HG03558 (cell line): Measurements from ENCODE around the gene MGMT.

Source experiments
- ATAC-seq: cut with Tn5 transposase; IDR thresholded peaks from one replicate; pipeline ENCODE4 v1.9.1; 2021; ENCODE audit warnings: moderate number of reproducible peaks; ENCODE audit not compliant: unreplicated experiment; ENCODE audit errors: extremely low read depth

Gene MGMT

GRCh38 chr10:129764901-129765663 lies 298.0 kb downstream of the MGMT start:
- no peak for ATAC-seq

- ATAC-seq: no peak
Measured at GRCh38 chr10:129765664-129766550, 298.9 kb downstream of the MGMT start.

GRCh38 chr10:129766611-129767550 lies 299.8 kb downstream of the MGMT start:
- ATAC-seq: no peak

DNA sequence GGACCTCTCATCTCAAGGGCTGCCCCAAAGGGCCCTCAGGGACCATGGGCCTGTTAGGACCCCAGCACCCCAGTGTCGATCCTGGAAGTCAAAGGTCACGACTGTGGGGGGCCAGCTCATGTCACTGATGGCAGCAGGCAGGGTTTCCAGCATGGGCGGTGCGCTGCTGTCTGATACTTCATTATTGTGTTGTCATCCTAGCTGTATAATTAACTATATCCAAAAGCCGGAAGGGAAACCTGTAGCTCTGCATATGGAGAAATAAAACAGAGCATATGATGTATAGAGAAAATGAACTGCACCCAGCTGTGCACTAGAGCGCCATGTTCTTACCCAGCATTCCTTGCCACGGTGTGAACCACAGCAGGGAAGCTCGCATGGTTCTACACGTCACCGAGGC lies 300.7 kb downstream of the MGMT start:
- ATAC-seq: no peak

- no peak for ATAC-seq
Measured at GRCh38 chr10:129768437-129769355, 301.7 kb downstream of the MGMT start.

- ATAC-seq: no peak
Measured at GRCh38 chr10:129769381-129770116, 302.5 kb downstream of the MGMT start.

GRCh38 chr10:129770286-129770685 lies 303.2 kb downstream of the MGMT start:
- ATAC-seq: no peak

DNA sequence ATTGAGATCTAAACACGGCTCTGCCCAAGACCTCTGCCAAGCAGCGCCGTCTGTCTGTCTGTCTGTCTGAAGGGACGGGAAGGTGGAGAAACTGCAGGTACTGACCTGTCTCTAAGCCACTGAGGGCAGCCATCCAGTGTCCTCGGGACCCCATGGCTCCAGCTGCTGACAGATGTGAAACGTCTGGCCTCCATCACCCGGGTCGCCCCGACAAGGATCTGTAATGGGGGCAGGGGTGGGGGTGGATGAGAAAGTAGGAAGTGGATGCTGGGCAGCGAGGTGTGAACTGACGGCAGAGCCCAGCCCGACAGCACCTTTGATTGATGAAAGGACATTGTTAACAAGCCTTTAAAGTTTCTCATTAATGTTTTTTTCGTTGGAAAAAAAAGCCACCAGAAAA lies 304.0 kb downstream of the MGMT start:
- ATAC-seq: no peak

DNA sequence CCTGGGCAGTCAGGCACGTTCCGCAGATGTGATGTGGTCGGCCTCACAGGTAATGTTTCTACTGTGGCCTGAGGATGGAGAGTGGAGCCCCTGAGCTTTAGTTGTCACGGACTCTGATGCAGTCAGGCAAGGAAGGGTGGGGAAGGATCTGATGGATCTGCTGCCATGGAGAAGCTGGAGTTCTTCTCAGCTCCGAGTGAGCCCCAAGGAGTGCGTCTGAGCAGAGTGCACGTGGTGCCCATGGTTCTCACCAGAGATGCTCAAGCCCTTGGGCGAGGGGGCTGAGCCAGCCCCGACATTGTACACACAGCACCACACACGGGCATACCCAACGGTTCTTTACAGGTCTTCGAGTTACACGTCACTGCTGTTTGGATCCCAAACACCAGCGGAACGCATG lies 304.5 kb downstream of the MGMT start:
- ATAC-seq: no peak

DNA sequence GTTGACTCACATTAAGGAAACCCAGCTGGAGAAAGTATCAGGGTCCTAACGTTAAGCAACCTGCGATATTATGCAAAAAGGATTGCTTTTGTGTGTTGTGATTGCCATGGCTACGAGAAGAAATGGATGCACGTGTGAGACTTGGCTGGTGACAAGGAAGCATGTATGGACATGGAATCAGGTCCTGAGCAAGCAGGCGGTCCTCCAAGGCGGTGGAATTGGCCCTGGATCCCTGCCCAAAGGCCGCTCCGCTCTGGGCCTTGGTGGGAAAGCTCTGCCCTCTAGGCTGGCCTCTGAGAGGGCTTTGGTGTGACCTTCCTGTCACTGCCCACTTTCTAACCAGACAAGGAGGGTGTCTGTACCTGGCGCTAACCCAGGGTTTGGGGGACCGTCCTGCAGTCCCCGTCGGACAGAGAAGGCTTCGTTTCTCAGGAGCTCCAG lies 305.0 kb downstream of the MGMT start:
- no peak for ATAC-seq

DNA sequence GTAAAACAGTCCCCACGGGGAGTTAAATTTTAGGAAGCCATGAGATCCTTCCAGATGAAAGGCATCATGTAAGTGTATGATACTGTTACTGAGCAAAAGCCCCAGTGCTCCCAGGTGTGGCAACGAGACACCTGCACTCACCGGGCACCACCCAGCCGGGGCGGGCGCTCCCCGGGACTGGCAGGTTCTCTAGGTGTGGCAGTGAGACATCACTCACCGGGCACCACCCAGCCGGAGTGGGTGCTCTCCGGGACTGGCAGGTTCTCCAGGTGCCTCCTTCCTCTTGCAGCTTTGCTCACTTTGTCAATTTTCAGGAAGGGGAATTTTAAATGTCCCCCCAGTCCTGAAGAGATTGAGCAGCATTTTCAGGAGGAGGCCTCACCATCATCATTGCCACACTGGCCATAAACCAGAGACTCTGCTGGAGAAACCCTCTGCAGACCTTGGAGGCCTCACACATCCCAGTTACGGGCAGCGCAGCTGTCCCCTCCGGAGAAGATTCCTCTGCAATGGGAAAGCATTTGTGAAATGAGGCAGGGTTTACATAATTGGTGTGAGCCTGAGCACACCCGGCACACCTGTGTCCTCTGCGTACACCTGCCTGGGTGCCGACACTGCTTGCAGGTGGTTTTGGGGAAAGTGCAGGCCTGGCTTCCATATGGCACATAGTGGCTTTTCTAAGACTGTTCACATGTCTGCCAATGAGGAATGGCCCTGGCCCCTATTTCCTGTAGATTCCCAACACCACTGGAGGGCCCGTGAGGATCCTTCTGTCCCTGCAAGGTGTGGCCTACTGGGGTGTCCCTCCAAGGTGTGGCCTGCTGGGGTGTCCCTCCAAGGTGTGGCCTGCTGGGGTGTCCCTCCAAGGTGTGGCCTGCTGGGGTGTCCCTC lies 305.7 kb downstream of the MGMT start:
- no peak for ATAC-seq

DNA sequence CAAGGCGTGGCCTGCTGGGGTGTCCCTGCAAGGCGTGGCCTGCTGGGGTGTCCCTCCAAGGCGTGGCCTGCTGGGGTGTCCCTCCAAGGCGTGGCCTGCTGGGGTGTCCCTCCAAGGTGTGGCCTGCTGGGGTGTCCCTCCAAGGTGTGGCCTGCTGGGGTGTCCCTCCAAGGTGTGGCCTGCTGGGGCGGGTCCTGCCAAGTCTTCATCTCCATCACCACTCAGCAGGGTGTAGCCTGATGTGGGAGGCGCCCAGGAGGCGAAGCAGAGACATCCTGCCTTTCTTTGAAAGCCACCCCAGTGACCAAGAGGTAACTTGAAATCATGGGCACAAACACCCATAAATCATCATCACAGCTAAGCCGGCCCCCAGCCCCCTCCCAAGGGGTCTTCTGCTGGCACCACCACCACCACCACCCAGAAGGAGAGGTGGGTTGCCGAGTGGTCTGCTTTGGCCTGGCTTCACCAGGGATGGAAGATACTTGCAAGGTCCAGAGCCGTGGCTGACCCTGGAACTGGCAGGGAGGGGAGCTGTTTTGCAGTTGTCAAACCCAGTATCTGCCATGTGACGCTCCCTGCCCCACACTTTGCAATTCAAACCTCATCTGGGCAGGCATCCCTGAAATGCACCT lies 306.4 kb downstream of the MGMT start:
- no peak for ATAC-seq

- ATAC-seq: no peak
Measured at GRCh38 chr10:129774082-129774735, 307.2 kb downstream of the MGMT start.

GRCh38 chr10:129774736-129775401 lies 307.8 kb downstream of the MGMT start:
- ATAC-seq: no peak

DNA sequence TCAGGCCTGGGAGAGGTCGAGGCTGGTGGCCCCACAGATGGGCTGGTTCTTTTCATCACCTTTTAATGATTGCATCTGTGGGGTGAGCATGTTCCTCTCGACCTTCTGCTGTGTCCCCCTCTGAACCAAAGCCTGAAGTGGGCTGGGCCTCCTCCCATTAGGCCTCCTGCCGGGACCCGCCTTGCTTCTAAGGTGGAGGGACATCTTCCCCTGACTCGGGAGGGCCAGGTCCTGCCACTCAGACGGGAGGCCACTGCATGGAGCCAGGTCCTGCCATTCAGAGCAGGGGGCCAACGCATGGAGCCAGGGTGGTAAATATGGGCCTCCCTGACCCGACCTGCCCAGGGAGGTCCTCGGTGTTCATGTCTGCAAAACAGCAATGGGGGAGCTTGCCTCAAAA lies 308.6 kb downstream of the MGMT start:
- no peak for ATAC-seq

GRCh38 chr10:129777687-129778086 lies 310.6 kb downstream of the MGMT start:
- ATAC-seq: no peak
